Measurements from ENCODE around the gene POU2F2.

POU2F2 gene

DNA sequence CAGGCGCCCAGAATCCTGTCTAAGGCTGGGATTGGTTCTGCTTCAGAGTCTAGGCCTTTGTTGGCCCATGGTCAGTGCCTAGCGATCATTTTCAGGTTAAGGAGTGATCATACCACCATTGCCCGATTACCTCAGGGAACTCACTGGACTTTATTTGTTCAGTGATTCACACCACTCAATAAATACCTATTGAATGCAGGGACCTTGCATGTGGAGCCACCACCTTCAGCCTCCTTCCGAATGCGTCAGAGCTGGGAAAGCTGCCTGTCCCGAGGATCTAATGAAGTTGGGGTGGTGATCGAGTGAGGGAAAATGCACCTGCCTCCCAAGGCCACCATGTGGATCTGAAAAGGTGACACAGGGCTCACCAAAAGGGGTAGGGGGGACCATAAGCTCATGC is 40.0 kb upstream of the POU2F2 start:
- Histone ChIP-seq H3K27ac (ENCODE audit: low read depth in 2 of 2, low read length in 2 of 2) (no peak overlapping the region), H3K36me3 (ENCODE audit: control insufficient read depth in 2 of 2, insufficient read depth in 2 of 2, low read length in 2 of 2) (no peaks in the 10 kb centered on the region), H3K9me3 (ENCODE audit: control insufficient read depth in 2 of 2, low read length in 2 of 2) (no peaks in the 10 kb centered on the region), H3K4me3 (ENCODE audit: low read length in 2 of 2) (no peak overlapping the region), H3K27me3 (ENCODE audit: control insufficient read depth in 2 of 2, insufficient read depth in 2 of 2, low read length in 2 of 2) (peaks cover 22 to 24% of the 10 kb centered on the region in 2 donors), H3K9ac (ENCODE audit: low read depth in 1 of 2, low read length in 2 of 2) (no peak overlapping the region), H3K4me1 (ENCODE audit: control insufficient read depth in 2 of 2, insufficient read depth in 2 of 2, low read length in 2 of 2) (peaks cover 3 to 5% of the 10 kb centered on the region in 2 donors)

DNA sequence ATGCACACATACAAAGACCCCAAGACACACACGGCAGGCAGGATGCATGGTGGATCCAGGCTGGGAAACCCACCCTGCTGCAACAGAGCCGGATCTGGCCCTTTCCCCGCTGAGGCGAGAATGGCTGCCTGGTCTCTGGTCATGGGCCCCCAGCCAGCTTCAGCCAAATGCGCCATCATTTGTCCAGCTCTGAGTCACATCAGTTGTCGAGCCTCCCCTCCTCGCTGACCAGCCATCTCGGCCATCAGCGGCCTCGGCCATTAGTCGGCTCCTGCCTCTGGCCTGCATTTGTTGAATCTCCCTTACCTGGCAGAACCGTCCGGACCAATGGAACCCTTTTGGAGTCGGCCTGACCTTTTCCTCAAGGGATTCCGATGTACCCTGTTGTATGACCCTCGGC is 38.5 kb upstream of the POU2F2 start:
- H3K4me1 ChIP-seq (ENCODE audit: control insufficient read depth in 2 of 2, insufficient read depth in 2 of 2, low read length in 2 of 2) = no peaks in the 10 kb centered on the region
- no peak overlapping the region for H3K4me3 ChIP-seq (ENCODE audit: low read length in 2 of 2)
- no peak overlapping the region for H3K9ac ChIP-seq (ENCODE audit: low read depth in 1 of 2, low read length in 2 of 2)
- H3K36me3 ChIP-seq (ENCODE audit: control insufficient read depth in 2 of 2, insufficient read depth in 2 of 2, low read length in 2 of 2) = no peaks in the 10 kb centered on the region
- peaks cover 14 to 16% of the 10 kb centered on the region in 2 donors for H3K27me3 ChIP-seq (ENCODE audit: control insufficient read depth in 2 of 2, insufficient read depth in 2 of 2, low read length in 2 of 2)
- H3K9me3 ChIP-seq (ENCODE audit: control insufficient read depth in 2 of 2, low read length in 2 of 2) = no peaks in the 10 kb centered on the region
- H3K27ac ChIP-seq (ENCODE audit: low read depth in 2 of 2, low read length in 2 of 2) = no peak overlapping the region

DNA sequence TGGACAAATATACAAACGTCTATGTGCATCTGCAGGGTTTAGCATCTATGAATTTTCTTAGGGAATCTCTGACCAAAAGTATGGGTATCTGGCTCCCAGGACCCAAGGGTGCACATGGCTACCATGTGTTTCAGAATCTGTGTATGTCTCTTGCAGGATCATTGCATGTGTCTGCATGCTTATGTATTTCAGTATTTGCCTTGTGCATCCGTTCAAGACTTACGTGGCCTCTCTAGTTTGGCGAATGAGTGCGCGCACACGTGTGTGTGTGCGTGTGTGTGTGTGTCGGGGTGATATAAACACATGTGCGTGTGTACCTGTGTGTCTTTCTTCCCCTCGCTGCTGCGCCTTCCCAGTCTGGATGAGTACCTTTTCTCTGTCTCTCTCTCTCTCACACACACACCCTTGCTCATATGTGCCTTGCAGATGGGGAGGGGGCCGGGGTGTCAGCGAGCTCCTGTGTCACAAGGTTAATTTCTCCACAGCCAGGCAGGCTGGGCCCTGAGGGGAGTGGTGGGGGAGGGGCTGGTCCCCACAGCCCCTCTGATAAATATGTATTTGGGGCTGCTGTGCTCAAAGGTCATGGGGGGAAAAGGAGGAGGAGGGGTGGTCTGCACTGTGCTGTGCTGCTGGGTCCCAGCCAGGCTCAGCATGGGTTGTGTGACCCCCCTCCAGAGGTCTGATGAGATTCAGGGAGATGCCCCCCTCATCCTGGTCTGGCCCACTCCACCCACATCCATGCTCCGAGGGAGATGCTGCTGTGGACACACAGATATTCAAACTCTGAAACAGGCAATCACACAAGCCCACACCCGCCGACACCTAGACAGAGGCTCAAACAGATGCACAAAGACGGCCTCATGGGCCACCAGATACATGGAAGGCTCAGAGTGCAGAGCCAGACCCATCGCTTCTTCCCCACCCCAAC is 37.5 kb upstream of the POU2F2 start:
- H3K9ac ChIP-seq (ENCODE audit: low read depth in 1 of 2, low read length in 2 of 2) = no peak overlapping the region
- no peaks in the 10 kb centered on the region for H3K9me3 ChIP-seq (ENCODE audit: control insufficient read depth in 2 of 2, low read length in 2 of 2)
- H3K36me3 ChIP-seq (ENCODE audit: control insufficient read depth in 2 of 2, insufficient read depth in 2 of 2, low read length in 2 of 2) = no peaks in the 10 kb centered on the region
- H3K27ac ChIP-seq (ENCODE audit: low read depth in 2 of 2, low read length in 2 of 2) = no peak overlapping the region
- H3K4me1 ChIP-seq (ENCODE audit: control insufficient read depth in 2 of 2, insufficient read depth in 2 of 2, low read length in 2 of 2) = no peaks in the 10 kb centered on the region
- no peak overlapping the region for H3K4me3 ChIP-seq (ENCODE audit: low read length in 2 of 2)
- H3K27me3 ChIP-seq (ENCODE audit: control insufficient read depth in 2 of 2, insufficient read depth in 2 of 2, low read length in 2 of 2) = peaks cover 4 to 8% of the 10 kb centered on the region in 2 donors

DNA sequence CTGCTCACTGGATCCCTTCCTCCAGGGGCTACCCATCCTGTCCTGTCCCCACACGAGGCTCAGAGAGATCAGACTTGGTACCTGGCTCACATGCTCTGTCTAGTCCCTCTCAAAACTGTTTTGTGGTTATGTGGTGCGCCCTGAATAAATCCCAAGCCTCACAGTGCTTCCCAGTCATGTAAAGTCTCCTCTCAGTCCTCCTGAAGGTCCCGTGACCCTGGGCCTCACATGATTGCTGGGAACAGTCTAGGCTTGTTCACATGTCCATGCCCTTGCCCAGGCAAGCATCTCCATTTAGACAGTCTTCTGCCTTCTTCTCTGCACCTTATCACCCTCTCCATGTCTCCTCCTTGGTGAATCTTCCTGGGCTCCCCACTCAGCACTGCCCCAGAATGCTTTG is 36.0 kb upstream of the POU2F2 start:
- Histone ChIP-seq H3K27me3 (ENCODE audit: control insufficient read depth in 2 of 2, insufficient read depth in 2 of 2, low read length in 2 of 2) (peaks cover 0 to 2% of the 10 kb centered on the region in 2 donors), H3K27ac (ENCODE audit: low read depth in 2 of 2, low read length in 2 of 2) (no peak overlapping the region), H3K36me3 (ENCODE audit: control insufficient read depth in 2 of 2, insufficient read depth in 2 of 2, low read length in 2 of 2) (no peaks in the 10 kb centered on the region), H3K9me3 (ENCODE audit: control insufficient read depth in 2 of 2, low read length in 2 of 2) (no peaks in the 10 kb centered on the region), H3K4me1 (ENCODE audit: control insufficient read depth in 2 of 2, insufficient read depth in 2 of 2, low read length in 2 of 2) (no peaks in the 10 kb centered on the region), H3K4me3 (ENCODE audit: low read length in 2 of 2) (no peak overlapping the region), H3K9ac (ENCODE audit: low read depth in 1 of 2, low read length in 2 of 2) (no peak overlapping the region)

GRCh38 chr19:42166316-42166715 is 34.1 kb upstream of the POU2F2 start:
- H3K4me1 ChIP-seq (ENCODE audit: control insufficient read depth in 2 of 2, insufficient read depth in 2 of 2, low read length in 2 of 2) = no peaks in the 10 kb centered on the region
- no peaks in the 10 kb centered on the region for H3K36me3 ChIP-seq (ENCODE audit: control insufficient read depth in 2 of 2, insufficient read depth in 2 of 2, low read length in 2 of 2)
- no peak overlapping the region for H3K9ac ChIP-seq (ENCODE audit: low read depth in 1 of 2, low read length in 2 of 2)
- no peaks in the 10 kb centered on the region for H3K9me3 ChIP-seq (ENCODE audit: control insufficient read depth in 2 of 2, low read length in 2 of 2)
- no peak overlapping the region for H3K27ac ChIP-seq (ENCODE audit: low read depth in 2 of 2, low read length in 2 of 2)
- no peak overlapping the region for H3K4me3 ChIP-seq (ENCODE audit: low read length in 2 of 2)
- no peaks in the 10 kb centered on the region for H3K27me3 ChIP-seq (ENCODE audit: control insufficient read depth in 2 of 2, insufficient read depth in 2 of 2, low read length in 2 of 2)

DNA sequence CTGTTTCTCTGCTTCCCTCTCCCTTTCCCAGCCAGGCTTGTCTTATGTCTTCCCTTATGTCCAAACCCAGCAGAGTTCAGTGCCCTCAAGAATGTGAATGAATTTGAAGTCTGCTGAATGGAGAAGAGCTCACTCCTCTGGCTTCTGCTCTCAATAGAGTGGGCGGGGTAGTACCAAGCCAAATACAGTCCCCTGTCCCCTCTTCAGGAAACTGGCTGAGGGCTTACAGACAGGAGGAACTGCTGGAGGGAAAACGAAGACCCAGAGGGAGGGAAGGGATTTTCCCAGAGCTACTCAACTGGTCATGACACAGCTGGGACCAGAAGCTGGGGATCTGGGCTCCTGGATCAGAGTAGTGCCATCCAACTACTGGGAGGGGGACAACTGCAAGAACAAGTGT is 32.9 kb upstream of the POU2F2 start:
- Histone ChIP-seq H3K27me3 (ENCODE audit: control insufficient read depth in 2 of 2, insufficient read depth in 2 of 2, low read length in 2 of 2) (no peaks in the 10 kb centered on the region), H3K4me1 (ENCODE audit: control insufficient read depth in 2 of 2, insufficient read depth in 2 of 2, low read length in 2 of 2) (no peaks in the 10 kb centered on the region), H3K4me3 (ENCODE audit: low read length in 2 of 2) (no peak overlapping the region), H3K9me3 (ENCODE audit: control insufficient read depth in 2 of 2, low read length in 2 of 2) (no peaks in the 10 kb centered on the region), H3K36me3 (ENCODE audit: control insufficient read depth in 2 of 2, insufficient read depth in 2 of 2, low read length in 2 of 2) (no peaks in the 10 kb centered on the region), H3K9ac (ENCODE audit: low read depth in 1 of 2, low read length in 2 of 2) (no peak overlapping the region), H3K27ac (ENCODE audit: low read depth in 2 of 2, low read length in 2 of 2) (no peak overlapping the region)

DNA sequence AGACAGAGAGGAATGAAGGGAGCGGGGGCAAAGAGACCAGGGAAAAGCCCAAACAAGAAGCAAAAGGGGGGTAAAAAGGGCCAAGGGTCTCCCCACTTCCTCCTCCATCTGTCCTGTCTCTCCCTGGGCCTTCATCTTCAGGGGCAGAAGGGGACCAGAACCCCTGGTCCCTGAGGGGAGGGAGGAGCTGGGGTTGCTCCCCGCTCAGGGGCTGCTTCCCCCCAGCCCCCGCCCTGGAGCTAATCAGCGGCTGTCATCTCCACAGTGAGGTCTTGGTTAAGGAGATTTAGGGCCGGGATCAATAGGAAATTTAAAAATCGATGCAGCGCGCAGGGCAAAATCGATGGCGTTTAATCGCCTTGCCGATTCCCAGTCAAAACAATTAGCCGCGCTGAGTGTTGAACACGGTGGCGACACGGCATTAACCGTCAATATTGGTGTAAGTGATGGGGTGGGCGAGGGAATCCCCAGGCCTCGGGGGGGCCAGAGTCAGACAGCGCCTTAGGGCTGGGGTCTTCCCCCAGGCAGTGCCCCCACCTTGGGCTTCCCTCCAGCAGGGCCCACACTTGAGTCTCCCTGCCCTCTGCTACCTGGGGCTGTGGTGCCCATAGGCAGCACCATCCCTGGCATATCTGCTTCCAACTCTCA is 29.5 kb upstream of the POU2F2 start:
- Histone ChIP-seq H3K27ac (ENCODE audit: low read depth in 2 of 2, low read length in 2 of 2) (no peak overlapping the region), H3K27me3 (ENCODE audit: control insufficient read depth in 2 of 2, insufficient read depth in 2 of 2, low read length in 2 of 2) (no peaks in the 10 kb centered on the region), H3K4me1 (ENCODE audit: control insufficient read depth in 2 of 2, insufficient read depth in 2 of 2, low read length in 2 of 2) (no peaks in the 10 kb centered on the region), H3K9me3 (ENCODE audit: control insufficient read depth in 2 of 2, low read length in 2 of 2) (no peaks in the 10 kb centered on the region), H3K36me3 (ENCODE audit: control insufficient read depth in 2 of 2, insufficient read depth in 2 of 2, low read length in 2 of 2) (no peaks in the 10 kb centered on the region), H3K9ac (ENCODE audit: low read depth in 1 of 2, low read length in 2 of 2) (no peak overlapping the region), H3K4me3 (ENCODE audit: low read length in 2 of 2) (no peak overlapping the region)

GRCh38 chr19:42159942-42160341 is 27.7 kb upstream of the POU2F2 start:
- Histone ChIP-seq H3K9ac (ENCODE audit: low read depth in 1 of 2, low read length in 2 of 2) (no peak overlapping the region), H3K27ac (ENCODE audit: low read depth in 2 of 2, low read length in 2 of 2) (no peak overlapping the region), H3K4me1 (ENCODE audit: control insufficient read depth in 2 of 2, insufficient read depth in 2 of 2, low read length in 2 of 2) (no peaks in the 10 kb centered on the region), H3K27me3 (ENCODE audit: control insufficient read depth in 2 of 2, insufficient read depth in 2 of 2, low read length in 2 of 2) (no peaks in the 10 kb centered on the region), H3K9me3 (ENCODE audit: control insufficient read depth in 2 of 2, low read length in 2 of 2) (no peaks in the 10 kb centered on the region), H3K36me3 (ENCODE audit: control insufficient read depth in 2 of 2, insufficient read depth in 2 of 2, low read length in 2 of 2) (no peaks in the 10 kb centered on the region), H3K4me3 (ENCODE audit: low read length in 2 of 2) (no peak overlapping the region)

- peaks cover 0 to 6% of the 10 kb centered on the region in 2 donors for H3K27me3 ChIP-seq (ENCODE audit: control insufficient read depth in 2 of 2, insufficient read depth in 2 of 2, low read length in 2 of 2)
- no peak overlapping the region for H3K9ac ChIP-seq (ENCODE audit: low read depth in 1 of 2, low read length in 2 of 2)
- no peaks in the 10 kb centered on the region for H3K36me3 ChIP-seq (ENCODE audit: control insufficient read depth in 2 of 2, insufficient read depth in 2 of 2, low read length in 2 of 2)
- H3K4me3 ChIP-seq (ENCODE audit: low read length in 2 of 2) = no peak overlapping the region
- H3K4me1 ChIP-seq (ENCODE audit: control insufficient read depth in 2 of 2, insufficient read depth in 2 of 2, low read length in 2 of 2) = peaks cover 0 to 2% of the 10 kb centered on the region in 2 donors
- no peak overlapping the region for H3K27ac ChIP-seq (ENCODE audit: low read depth in 2 of 2, low read length in 2 of 2)
- H3K9me3 ChIP-seq (ENCODE audit: control insufficient read depth in 2 of 2, low read length in 2 of 2) = no peaks in the 10 kb centered on the region
Measured at GRCh38 chr19:42158926-42159325, 26.7 kb upstream of the POU2F2 start.

DNA sequence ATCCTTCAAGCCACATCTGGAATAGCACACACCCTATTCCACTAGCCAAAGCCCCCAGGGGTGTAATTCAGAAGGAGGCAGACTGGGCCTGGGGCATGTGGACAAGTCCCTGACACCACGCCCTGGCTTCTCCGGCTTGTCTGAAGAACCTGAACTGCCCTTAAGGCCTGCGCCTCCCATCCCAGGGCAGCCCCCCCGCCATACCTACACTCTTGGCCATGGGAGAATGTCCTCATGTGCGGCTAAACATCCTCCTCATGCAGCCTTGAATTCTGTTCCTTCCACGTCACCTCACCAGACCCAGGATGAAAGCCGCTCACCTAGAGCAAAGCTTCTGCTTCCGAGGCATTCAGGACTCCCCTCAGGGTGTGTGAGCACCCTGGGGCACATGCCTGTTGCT is 24.3 kb upstream of the POU2F2 start:
- no peaks in the 10 kb centered on the region for H3K9me3 ChIP-seq (ENCODE audit: control insufficient read depth in 2 of 2, low read length in 2 of 2)
- H3K36me3 ChIP-seq (ENCODE audit: control insufficient read depth in 2 of 2, insufficient read depth in 2 of 2, low read length in 2 of 2) = no peaks in the 10 kb centered on the region
- peaks cover 13% of the 10 kb centered on the region in 2 donors for H3K27me3 ChIP-seq (ENCODE audit: control insufficient read depth in 2 of 2, insufficient read depth in 2 of 2, low read length in 2 of 2)
- H3K4me3 ChIP-seq (ENCODE audit: low read length in 2 of 2) = no peak overlapping the region
- H3K4me1 ChIP-seq (ENCODE audit: control insufficient read depth in 2 of 2, insufficient read depth in 2 of 2, low read length in 2 of 2) = peaks cover 0 to 2% of the 10 kb centered on the region in 2 donors
- H3K27ac ChIP-seq (ENCODE audit: low read depth in 2 of 2, low read length in 2 of 2) = no peak overlapping the region
- no peak overlapping the region for H3K9ac ChIP-seq (ENCODE audit: low read depth in 1 of 2, low read length in 2 of 2)

Data from mucosa of rectum (tissue), 2 donors.